Kidney (tissue), 14 donors: Measurements from ENCODE around the gene TTC28. TPM values are rescaled to one million over a fixed set of nuclear protein-coding genes. Genes with fewer than 3 reads are reported as not detected.

Experiments used
- DNase-seq, 5 donors: peaks; one replicate each; pipeline ENCODE4 v3.0.0-alpha.2; 2013 to 2020
- FAIRE-seq: peaks from 2 replicates; lab custom pipeline; 2012; peaks lifted over from hg19 to GRCh38; lab: Jason Lieb, UNC
- H3K27ac ChIP-seq, 2 donors: one replicate each; pipeline ENCODE4 v1.7.0; 2013; ENCODE audit warnings: low read depth in 2 of 2, low read length in 2 of 2, inconsistent platforms in 1 of 2
- H3K27me3 ChIP-seq: one replicate; pipeline ENCODE4 v1.7.1; 2013; ENCODE audit warnings: low read length, inconsistent platforms; ENCODE audit not compliant: control insufficient read depth, insufficient read depth
- H3K36me3 ChIP-seq, 3 donors: one replicate each; pipeline versions ENCODE4 v1.7.0 to v1.7.1; 2013; ENCODE audit warnings: low read length in 3 of 3, control low read depth in 1 of 3, inconsistent platforms in 1 of 3; ENCODE audit not compliant: insufficient read depth in 3 of 3, control insufficient read depth in 2 of 3
- H3K4me1 ChIP-seq, 3 donors: one replicate each; pipeline versions ENCODE4 v1.7.0 to v1.7.1; 2013; ENCODE audit warnings: low read length in 3 of 3, inconsistent platforms in 1 of 3, low read depth in 1 of 3; ENCODE audit not compliant: control insufficient read depth in 2 of 3, insufficient read depth in 2 of 3
- H3K4me3 ChIP-seq, 3 donors: one replicate each; pipeline versions ENCODE4 v1.7.0 to v1.8.1; 2013; ENCODE audit warnings: low read length in 3 of 3, control low read depth in 1 of 3, inconsistent platforms in 1 of 3
- H3K9ac ChIP-seq, 3 donors: one replicate each; pipeline versions ENCODE4 v1.7.0 to v1.7.1; 2013; ENCODE audit warnings: low read length in 3 of 3, control low read depth in 1 of 3, inconsistent platforms in 1 of 3
- H3K9me3 ChIP-seq, 3 donors: one replicate each; pipeline versions ENCODE4 v1.7.0 to v1.7.1; 2013; ENCODE audit warnings: low read length in 3 of 3, control low read depth in 1 of 3, inconsistent platforms in 1 of 3; ENCODE audit not compliant: control insufficient read depth in 2 of 3, insufficient read depth in 1 of 3
- CTCF ChIP-seq: IDR thresholded peaks from 3 replicates; pipeline ENCODE4 v1.5.1; 2012; ENCODE audit warnings: mild to moderate bottlenecking, moderate library complexity, borderline replicate concordance; ENCODE audit not compliant: insufficient read depth; ENCODE audit errors: extremely low read depth
- intact Hi-C: fragments of 100-400 bp; cut with DNase I; formaldehyde crosslinking; loops from one replicate; pipeline ENCODE4 v1.11.1; 2022
- polyA plus RNA-seq: library from polyadenylated mRNA; stranded (reverse); fragments of 350-450 nt; fragmentation: Illumina TruSeq; extraction: RNeasy Lipid Tissue Mini Kit (QIAGEN cat#74804); gene quantifications from one replicate; pipeline ENCODE4 v1.2.3, GENCODE V29; 2014; ENCODE audit warnings: low read depth, low replicate concordance; ENCODE audit not compliant: insufficient read depth
- total RNA-seq: library from RNA; stranded (reverse); fragmentation: NEBNext Ultra II Directional; extraction: Animal tissue kit (Norgen Biotek cat#: 25700); gene quantifications from one replicate; pipeline ENCODE4 v1.2.1, GENCODE V29; 2021
- donor health status: control.
- donor health status: control.
- donor health status: control.
- donor health status: control.
- donor health status: control.
- donor health status: DM: yes; HTN: yes; CAD: no.
- donor health status: Normal renal cell carcinoma (clear cell type).

TTC28 gene
- total and polyA plus RNA-seq, 2 donors from 2014 or later, result 3.5 to 40.2 TPM

GRCh38 chr22:28116219-28116673, 563.4 kb downstream of the TTC28 start:
- intact Hi-C loops, result no loop called here
- Histone ChIP-seq H3K4me3 (no peak overlapping the region), H3K27ac (no peak overlapping the region), H3K27me3 (no peaks in the 10 kb centered on the region), H3K36me3 (no peaks in the 10 kb centered on the region), H3K4me1 (peaks cover 0 to 3% (median 3%) of the 10 kb centered on the region in 3 donors), H3K9ac (no peak overlapping the region), H3K9me3 (no peaks in the 10 kb centered on the region)
- no peak for TF ChIP-seq CTCF
- peak in 3 of 5 donors; percentile 31 to 68 (median 32) for DNase-seq
- no peak for FAIRE-seq

GRCh38 chr22:28115426-28115825, 564.2 kb downstream of the TTC28 start:
- no peaks in the 10 kb centered on the region for H3K9me3 ChIP-seq
- H3K27me3 ChIP-seq, result no peaks in the 10 kb centered on the region
- no peak overlapping the region for H3K9ac ChIP-seq
- FAIRE-seq (no peak), DNase-seq (no peak)
- intact Hi-C loops, result no loop called here
- H3K4me1 ChIP-seq, result peaks cover 0 to 3% (median 3%) of the 10 kb centered on the region in 3 donors
- no peak for TF ChIP-seq CTCF
- H3K36me3 ChIP-seq, result no peaks in the 10 kb centered on the region
- H3K4me3 ChIP-seq, result no peak overlapping the region
- no peak overlapping the region for H3K27ac ChIP-seq

GRCh38 chr22:28112548-28113043, 567.0 kb downstream of the TTC28 start:
- Histone ChIP-seq H3K4me1 (peaks cover 0 to 3% (median 3%) of the 10 kb centered on the region in 3 donors), H3K9ac (no peak overlapping the region), H3K4me3 (no peak overlapping the region), H3K36me3 (peaks cover 0 to 2% (median 0%) of the 10 kb centered on the region in 3 donors), H3K27ac (no peak overlapping the region), H3K27me3 (no peaks in the 10 kb centered on the region), H3K9me3 (no peaks in the 10 kb centered on the region)
- DNase-seq (peak in 3 of 5 donors; percentile 28 to 39 (median 38)), FAIRE-seq (no peak)
- TF ChIP-seq CTCF, result peak; percentile 33
- intact Hi-C loops, result no loop called here

- no peak overlapping the region for H3K9ac ChIP-seq
- no peaks in the 10 kb centered on the region for H3K27me3 ChIP-seq
- no peak for FAIRE-seq
- no peak overlapping the region for H3K4me3 ChIP-seq
- H3K27ac ChIP-seq, result no peak overlapping the region
- H3K9me3 ChIP-seq, result no peaks in the 10 kb centered on the region
- H3K36me3 ChIP-seq, result peaks cover 0 to 6% (median 0%) of the 10 kb centered on the region in 3 donors
- no peak for DNase-seq
- intact Hi-C loops, result no loop called here
- peaks cover 0 to 3% (median 3%) of the 10 kb centered on the region in 3 donors for H3K4me1 ChIP-seq
- TF ChIP-seq CTCF, result no peak
Measured at GRCh38 chr22:28112190-28112544, 567.5 kb downstream of the TTC28 start.
